Right lobe of liver (tissue), 6 donors: Measurements from ENCODE around the gene FAS. TPM values are rescaled to one million over a fixed set of nuclear protein-coding genes. Genes with fewer than 3 reads are reported as not detected.
A peak's percentile ranks its signal among the peaks of the same experiment; 100 is the strongest.

Source experiments
- ATAC-seq, 4 donors: fragments of 200-7000 bp; cut with Tn5 transposase; one replicate each; pipeline ENCODE4 v1.9.1; 2020; ENCODE audit warnings: mild to moderate bottlenecking in 4 of 4, moderate library complexity in 4 of 4
- DNase-seq, 3 donors: peaks; one replicate each; pipeline ENCODE4 v3.0.0-alpha.2; 2020
- H3K27ac ChIP-seq, 3 donors: fragments of 200-600 bp; one replicate each; pipeline ENCODE4 v1.8.0; 2022
- H3K27me3 ChIP-seq, 2 donors: fragments of 200-600 bp; one replicate each; pipeline ENCODE4 v1.8.0; 2022
- H3K36me3 ChIP-seq, 4 donors: fragments of 200-600 bp; sonication (generic) in 1 of 4; one replicate each; pipeline versions ENCODE4 v1.5.1 to v1.8.0; 2017 to 2022; ENCODE audit warnings: control low read depth in 1 of 4
- H3K4me1 ChIP-seq, 4 donors: fragments of 200-600 bp; sonication (generic) in 1 of 4; one replicate each; pipeline versions ENCODE4 v1.5.1 to v1.8.0; 2017 to 2022; ENCODE audit warnings: control low read depth in 1 of 4
- H3K4me3 ChIP-seq, 3 donors: fragments of 200-600 bp; one replicate each; pipeline ENCODE4 v1.8.0; 2022
- H3K9me3 ChIP-seq, 4 donors: fragments of 200-600 bp; sonication (generic) in 1 of 4; one replicate each; pipeline versions ENCODE4 v1.5.1 to v1.8.0; 2017 to 2022; ENCODE audit warnings: control low read depth in 1 of 4
- CTCF ChIP-seq, 4 donors: fragments of 200-600 bp in 3 of 4; fragments of 450-650 bp in 1 of 4; IDR thresholded peaks; one replicate each; pipeline versions ENCODE4 v1.5.1 to v1.8.0; 2016 to 2022; ENCODE audit warnings: antibody characterized with exemption in 4 of 4, mild to moderate bottlenecking in 2 of 4
- POLR2A ChIP-seq: fragments of 450-650 bp; IDR thresholded peaks from one replicate; pipeline ENCODE4 v1.6.1; 2017; ENCODE audit warnings: antibody characterized with exemption, mild to moderate bottlenecking
- WGBS: methylation state at CpG from one replicate; pipeline ENCODE4 v1.1.6; 2018; ENCODE audit warnings: low coverage, low lambda C conversion rate; ENCODE audit not compliant: insufficient coverage; ENCODE audit errors: missing lambda C conversion rate; 5-methylcytosine and 5-hydroxymethylcytosine counted together
- intact Hi-C, 2 donors: fragments of 100-400 bp; cut with DNase I; formaldehyde crosslinking; loops; one replicate each; pipeline versions ENCODE4 v1.11.2 to v1.14.1; 2022
- total RNA-seq, 6 experiments: library from RNA; depleted of rRNA in 2 of 6; stranded (reverse); fragments of >200 nt in 2 of 6; fragmentation: NEBNext Ultra II Directional in 3 of 6; extraction: Animal tissue kit (Norgen Biotek cat#: 25700) in 3 of 6; gene quantifications; one replicate each; pipeline versions ENCODE4 v1.1.0 to v1.2.4, GENCODE V29; 2016 to 2023
- donor health status: DM: no; HTN: yes; CAD: no.
- donor health status: DM: no; HTN: no; CAD: no.
- donor health status: DM: no; HTN: no; CAD: no.
- donor health status: DM: no; HTN: yes; CAD: no.
- donor health status: DM: no; HTN: yes; CAD: no.

The FAS gene
- total RNA-seq, 6 experiments from 2014 or later, result 9.0 to 22.3 (median 18.9) TPM

- H3K4me1 ChIP-seq, result peaks cover 0 to 6% (median 0%) of the 10 kb centered on the region in 4 donors
- no peaks in the 10 kb centered on the region for H3K9me3 ChIP-seq
- H3K36me3 ChIP-seq, result no peaks in the 10 kb centered on the region
- no peak overlapping the region for H3K27ac ChIP-seq
- no peak overlapping the region for H3K4me3 ChIP-seq
- intact Hi-C loops, result loop anchor here (10.0 kb wide), 1 partner anchor 175 kb away; the partner anchor contains the start of gene CH25H (in 2 of the 2)
- WGBS, result 23% methylated on average over 8 of the region's 8 CpGs
- no peaks in the 10 kb centered on the region for H3K27me3 ChIP-seq
- peak; percentile 67 to 74 (median 71) for DNase-seq
- peak; percentile 90 to 93 (median 92) for ATAC-seq
- TF ChIP-seq CTCF (IDR thresholded peaks at IDR 0.05) (peak; percentile 90 to 95 (median 94)), POLR2A (no peak)
Measured at GRCh38 chr10:89029785-89030437, 39.3 kb downstream of the FAS start.

GRCh38 chr10:89030791-89031190 lies 40.2 kb downstream of the FAS start:
- WGBS, result 42% methylated on average over 2 of the region's 2 CpGs
- ATAC-seq (no peak), DNase-seq (no peak)
- H3K27ac ChIP-seq, result no peak overlapping the region
- peaks cover 0 to 6% (median 0%) of the 10 kb centered on the region in 4 donors for H3K4me1 ChIP-seq
- intact Hi-C loops, result no loop called here
- H3K4me3 ChIP-seq, result no peak overlapping the region
- TF ChIP-seq CTCF (IDR thresholded peaks at IDR 0.05) (no peak), POLR2A (no peak)
- no peaks in the 10 kb centered on the region for H3K27me3 ChIP-seq
- H3K9me3 ChIP-seq, result no peaks in the 10 kb centered on the region
- H3K36me3 ChIP-seq, result no peaks in the 10 kb centered on the region

DNA sequence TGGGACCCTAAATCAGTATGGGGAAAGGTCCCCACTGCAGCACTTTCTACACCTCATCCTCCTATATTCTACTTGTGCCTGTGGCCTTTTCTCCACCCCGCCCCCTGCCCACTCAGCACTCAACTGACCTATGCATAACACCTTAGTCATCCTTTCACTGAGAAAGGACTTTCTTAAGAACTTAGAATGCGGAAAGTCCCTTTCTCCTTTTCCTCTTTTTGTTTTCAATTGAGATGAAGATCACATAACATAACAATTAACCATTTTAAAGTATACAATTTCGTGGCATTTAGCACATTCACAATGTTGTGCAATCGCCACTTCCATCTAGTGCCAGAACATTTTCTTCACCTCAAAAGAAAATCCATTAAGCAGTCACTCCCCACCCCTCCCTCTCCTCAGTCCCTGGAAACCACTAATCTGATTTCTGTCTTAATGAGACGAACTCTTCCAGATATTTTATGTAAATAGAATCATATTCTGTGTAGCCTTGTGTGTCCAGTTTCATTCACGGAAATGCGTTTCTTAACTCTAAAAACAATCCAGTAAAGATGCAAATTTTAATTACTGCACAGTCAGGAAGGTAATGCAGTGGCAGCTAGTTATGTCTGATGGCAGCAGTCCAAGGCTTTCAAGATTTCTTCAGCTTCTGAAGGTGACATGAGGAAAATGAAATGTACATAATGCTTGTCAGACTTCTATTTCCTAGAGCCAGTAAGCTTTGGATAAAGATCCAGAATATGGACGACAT lies 41.7 kb downstream of the FAS start:
- Histone ChIP-seq H3K9me3 (no peaks in the 10 kb centered on the region), H3K27me3 (no peaks in the 10 kb centered on the region), H3K27ac (no peak overlapping the region), H3K36me3 (no peaks in the 10 kb centered on the region), H3K4me1 (peaks cover 0 to 6% (median 0%) of the 10 kb centered on the region in 4 donors), H3K4me3 (no peak overlapping the region)
- 51% methylated on average over 8 of the region's 8 CpGs for WGBS
- no peak for DNase-seq
- no peak for ATAC-seq
- intact Hi-C loops, result no loop called here
- TF ChIP-seq POLR2A, result no peak
- no peak for TF ChIP-seq CTCF (IDR thresholded peaks at IDR 0.05)

GRCh38 chr10:89035461-89035860 lies 44.9 kb downstream of the FAS start:
- H3K27ac ChIP-seq, result no peak overlapping the region
- intact Hi-C loops, result no loop called here
- ATAC-seq (no peak), DNase-seq (no peak)
- H3K27me3 ChIP-seq, result no peaks in the 10 kb centered on the region
- no peak for TF ChIP-seq POLR2A
- TF ChIP-seq CTCF (IDR thresholded peaks at IDR 0.05), result no peak
- H3K4me1 ChIP-seq, result peaks cover 0 to 6% (median 0%) of the 10 kb centered on the region in 4 donors
- 46% methylated on average over 1 of the region's 1 CpG for WGBS
- no peaks in the 10 kb centered on the region for H3K9me3 ChIP-seq
- no peaks in the 10 kb centered on the region for H3K36me3 ChIP-seq
- H3K4me3 ChIP-seq, result no peak overlapping the region
